ENCODE results near the gene COL4A2.

COL4A2 gene

DNA sequence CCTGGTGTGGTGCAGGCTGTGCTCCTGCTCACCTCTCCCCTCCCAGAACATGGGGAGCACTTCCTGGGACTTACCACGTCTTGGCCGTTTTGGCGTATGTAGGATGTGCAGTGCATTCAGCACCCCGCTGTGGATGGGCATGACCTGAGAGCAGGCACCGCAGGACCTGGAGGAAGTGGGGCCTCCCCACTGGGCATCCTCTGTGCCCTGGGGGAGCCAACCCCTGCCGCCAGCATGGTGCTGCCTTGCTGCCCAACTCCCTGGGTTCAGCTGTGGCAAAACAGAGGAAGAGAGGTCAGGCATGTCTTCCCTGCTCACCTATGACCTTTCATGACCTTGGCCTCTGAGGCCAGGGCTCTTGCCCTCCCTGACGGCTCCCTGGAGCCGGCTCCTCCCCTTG lies 150.9 kb downstream of the COL4A2 start:
- DNase-seq (ENCODE audit: low spot score), result no peak

DNA sequence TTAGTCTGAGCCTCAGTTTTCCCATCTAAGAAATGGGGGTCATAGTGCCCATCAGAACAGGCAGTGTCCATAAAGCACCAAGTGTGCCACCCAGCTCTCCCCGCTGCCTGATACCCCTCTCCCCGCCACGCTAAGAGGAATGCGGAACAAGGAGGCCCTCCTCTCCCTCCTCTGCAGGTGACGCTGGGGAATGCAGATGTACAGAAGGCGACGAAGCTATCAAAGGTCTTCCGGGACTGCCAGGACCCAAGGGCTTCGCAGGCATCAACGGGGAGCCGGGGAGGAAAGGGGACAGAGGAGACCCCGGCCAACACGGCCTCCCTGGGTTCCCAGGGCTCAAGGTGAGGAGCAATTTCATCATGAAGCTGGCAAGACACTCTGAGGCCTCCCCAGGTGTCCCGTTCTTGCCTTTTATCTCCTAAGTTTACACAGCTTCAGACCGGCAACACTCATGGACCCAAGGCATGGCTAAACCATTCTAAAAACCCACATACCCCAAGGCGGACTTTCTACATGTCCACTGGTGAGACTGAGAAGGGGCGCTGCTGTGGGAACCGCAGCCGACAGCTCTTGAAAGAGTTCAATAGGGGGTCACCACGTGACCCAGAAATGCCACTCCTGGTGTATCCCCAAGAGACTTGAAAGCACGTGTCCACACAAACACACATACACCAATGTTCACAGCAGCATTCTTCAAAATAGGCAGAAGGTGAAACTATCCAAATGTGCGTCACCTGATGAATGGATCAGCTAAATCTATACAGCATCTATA lies 151.7 kb downstream of the COL4A2 start:
- DNase-seq (ENCODE audit: low spot score), result no peak

GRCh38 chr13:110462091-110462490 lies 155.0 kb downstream of the COL4A2 start:
- no peak for DNase-seq (ENCODE audit: low spot score)

GRCh38 chr13:110463156-110463555 lies 156.1 kb downstream of the COL4A2 start:
- no peak for DNase-seq (ENCODE audit: low spot score)

GRCh38 chr13:110463871-110464510 lies 156.9 kb downstream of the COL4A2 start:
- no peak for DNase-seq (ENCODE audit: low spot score)

- no peak for DNase-seq (ENCODE audit: low spot score)
These were observed 157.7 kb downstream of the COL4A2 start for GRCh38 chr13:110464556-110465333.

GRCh38 chr13:110465696-110466095 lies 158.6 kb downstream of the COL4A2 start:
- DNase-seq (ENCODE audit: low spot score), result no peak

DNA sequence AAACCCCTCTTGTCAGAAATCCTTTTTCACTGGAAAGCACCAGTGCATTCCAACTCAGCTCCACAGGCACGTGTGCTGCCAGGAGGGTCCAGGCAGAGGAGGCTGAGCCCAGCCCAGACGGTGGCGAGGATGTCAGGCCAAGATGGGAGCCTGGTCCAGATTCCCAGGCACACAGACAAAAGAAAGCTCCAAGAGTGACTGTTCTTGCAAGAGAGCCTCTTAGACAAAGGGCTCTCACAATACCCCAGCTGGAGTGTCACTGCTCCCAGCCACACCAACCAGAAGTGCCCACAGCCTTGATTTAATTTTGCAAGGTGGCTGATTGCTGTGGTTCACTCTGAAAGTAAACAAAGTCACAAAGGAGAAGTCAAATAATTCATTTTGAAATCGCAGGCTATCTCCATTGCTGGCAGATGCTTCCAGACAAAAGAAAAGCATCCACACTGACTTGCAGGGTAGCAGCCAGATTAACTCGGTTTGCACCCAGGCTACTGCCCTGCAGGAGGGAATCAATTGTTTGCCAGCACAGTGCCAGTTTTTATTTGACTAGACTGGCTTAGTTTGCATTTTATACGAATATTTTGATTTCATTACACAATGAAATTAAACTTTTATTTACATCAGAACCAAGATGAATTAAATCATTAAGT lies 159.3 kb downstream of the COL4A2 start:
- DNase-seq (ENCODE audit: low spot score), result no peak

GRCh38 chr13:110467516-110468110 lies 160.5 kb downstream of the COL4A2 start:
- DNase-seq (ENCODE audit: low spot score), result no peak

GRCh38 chr13:110468986-110469495 lies 162.0 kb downstream of the COL4A2 start:
- DNase-seq (ENCODE audit: low spot score), result no peak

GRCh38 chr13:110469597-110469996 lies 162.5 kb downstream of the COL4A2 start:
- no peak for DNase-seq (ENCODE audit: low spot score)

GRCh38 chr13:110470272-110471009 lies 163.4 kb downstream of the COL4A2 start:
- no peak for DNase-seq (ENCODE audit: low spot score)

GRCh38 chr13:110471156-110471832 lies 164.2 kb downstream of the COL4A2 start:
- no peak for DNase-seq (ENCODE audit: low spot score)

GRCh38 chr13:110471833-110472162 lies 164.7 kb downstream of the COL4A2 start:
- no peak for DNase-seq (ENCODE audit: low spot score)

DNA sequence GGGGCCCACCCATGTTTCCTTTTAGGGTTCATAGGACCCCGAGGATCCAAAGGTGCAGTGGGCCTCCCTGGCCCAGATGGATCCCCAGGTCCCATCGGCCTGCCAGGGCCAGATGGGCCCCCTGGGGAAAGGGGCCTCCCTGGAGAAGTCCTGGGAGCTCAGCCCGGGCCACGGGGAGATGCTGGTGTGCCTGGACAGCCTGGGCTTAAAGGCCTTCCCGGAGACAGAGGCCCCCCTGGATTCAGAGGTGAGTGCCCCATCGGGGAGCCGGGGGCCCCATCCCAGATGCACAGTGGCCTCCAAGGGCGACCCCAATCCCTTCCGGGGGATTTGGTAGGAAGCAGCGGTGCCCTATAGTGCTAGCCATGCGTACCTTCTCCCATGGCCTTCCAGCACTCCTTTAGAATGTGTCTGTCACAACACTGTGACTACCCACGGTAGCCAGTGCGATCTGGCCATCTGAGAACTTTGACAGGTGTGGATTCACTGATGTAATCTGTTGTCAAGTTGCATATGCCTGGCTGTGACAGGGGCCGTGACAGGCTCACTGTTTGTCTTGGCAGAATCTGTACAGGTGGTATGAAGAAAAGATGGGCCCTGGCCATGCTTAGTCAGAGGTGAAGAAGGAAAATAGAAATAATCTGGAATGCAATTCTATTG lies 165.9 kb downstream of the COL4A2 start:
- DNase-seq (ENCODE audit: low spot score), result no peak

DNA sequence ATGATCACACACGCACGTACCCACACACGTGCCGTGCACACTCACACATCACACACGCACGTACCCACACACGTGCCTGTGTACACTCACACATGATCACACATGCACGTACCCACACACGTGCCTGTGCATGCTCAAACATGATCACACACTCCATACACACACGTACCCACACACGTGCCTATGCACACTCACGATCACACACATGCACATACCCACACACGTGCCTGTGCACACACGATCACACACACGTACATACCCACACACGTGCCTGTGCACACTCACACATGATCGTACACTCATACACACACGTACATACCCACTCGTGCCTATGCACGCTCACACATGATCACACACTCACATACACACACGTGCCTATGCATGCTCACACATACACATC lies 167.6 kb downstream of the COL4A2 start:
- no peak for DNase-seq (ENCODE audit: low spot score)

DNA sequence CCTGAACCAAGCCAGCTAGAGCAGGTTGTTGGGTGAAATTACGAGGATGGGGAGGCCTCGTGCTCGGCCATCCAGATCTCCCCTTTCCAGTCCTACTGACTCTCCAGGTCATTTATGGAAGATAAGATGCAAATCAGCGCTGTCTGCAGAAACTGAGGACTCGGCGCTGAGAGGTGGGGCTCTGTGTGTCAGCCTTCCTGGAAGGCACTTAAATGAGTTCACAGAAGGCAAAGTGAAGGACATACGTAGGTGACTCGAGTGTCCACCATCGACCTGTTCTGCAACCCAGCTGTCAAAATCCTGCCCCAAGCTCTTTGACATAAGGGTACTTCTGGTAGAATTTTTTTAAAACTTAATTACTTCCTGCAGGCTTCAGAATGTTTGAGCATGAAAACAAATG lies 168.0 kb downstream of the COL4A2 start:
- DNase-seq (ENCODE audit: low spot score), result no peak

DNA sequence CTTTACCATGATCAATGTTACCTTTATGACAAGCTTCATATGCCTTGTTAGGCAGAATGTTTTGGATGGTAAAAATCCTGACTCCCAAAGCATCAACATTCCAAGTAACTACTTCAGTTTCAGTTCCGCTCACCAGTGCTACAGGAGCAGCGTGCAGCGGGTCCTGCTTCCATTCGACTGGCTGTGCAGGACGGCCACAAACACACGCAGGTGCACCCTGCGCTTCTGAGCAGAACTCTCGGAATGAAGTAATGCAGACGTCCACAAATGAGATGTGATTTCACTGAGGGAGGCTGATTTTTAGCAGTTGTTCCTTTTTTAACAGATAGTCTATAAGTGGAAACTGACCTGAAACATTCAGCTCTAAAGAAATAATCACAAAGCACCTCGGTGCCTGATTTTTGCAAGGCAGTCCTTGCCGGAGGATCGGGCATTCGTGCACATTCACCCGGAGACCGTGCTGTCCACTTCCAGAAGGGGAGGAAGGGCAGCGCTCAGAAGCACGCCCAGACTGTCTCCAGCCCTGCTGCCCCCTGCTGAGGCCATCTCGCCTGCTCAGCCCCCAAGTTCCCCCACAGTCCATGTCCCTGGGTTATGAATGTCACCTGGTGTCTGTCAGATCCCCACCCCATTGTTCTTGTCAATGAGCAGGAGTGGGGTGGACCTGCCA lies 168.6 kb downstream of the COL4A2 start:
- DNase-seq (ENCODE audit: low spot score), result no peak

- DNase-seq (ENCODE audit: low spot score), result no peak
These were observed 169.1 kb downstream of the COL4A2 start for GRCh38 chr13:110476220-110476617.

Data from HuH-7 (cell line).